HFFc6 (cell line): Measurements from ENCODE around the gene NCK1. TPM values are rescaled to one million over a fixed set of nuclear protein-coding genes. Genes with fewer than 3 reads are reported as not detected.

ENCODE experiments used
- DNase-seq: peaks from one replicate; pipeline ENCODE4 v3.0.0-alpha.2; 2018
- H3K27ac Mint-ChIP-seq: 2 replicates; pipeline ENCODE4 v1.8.0; 2020; ENCODE audit warnings: mild to moderate bottlenecking, mixed read lengths
- H3K27me3 Mint-ChIP-seq: 2 replicates; pipeline ENCODE4 v1.8.0; 2021; ENCODE audit warnings: mild to moderate bottlenecking, moderate library complexity, mixed read lengths; ENCODE audit not compliant: insufficient read depth
- H3K36me3 Mint-ChIP-seq: 2 replicates; pipeline ENCODE4 v1.8.0; 2021; ENCODE audit warnings: low read depth, mixed read lengths
- H3K4me1 Mint-ChIP-seq: 2 replicates; pipeline ENCODE4 v1.8.0; 2020; ENCODE audit warnings: low read depth, mixed read lengths
- H3K4me3 Mint-ChIP-seq: 2 replicates; pipeline ENCODE4 v1.8.0; 2020; ENCODE audit warnings: mild to moderate bottlenecking, moderate library complexity, mixed read lengths
- H3K9me3 Mint-ChIP-seq: 2 replicates; pipeline ENCODE4 v1.8.0; 2020; ENCODE audit warnings: mild to moderate bottlenecking, mixed read lengths
- CTCF ChIP-seq: fragments of 200-600 bp; sonication (generic); IDR thresholded peaks from 2 replicates; pipeline ENCODE4 v1.5.0; 2021; ENCODE audit warnings: antibody characterized with exemption, mild to moderate bottlenecking
- total RNA-seq, 6 experiments: library from RNA; stranded (reverse); fragmentation: NEBNext Ultra II Directional; extraction: Animal tissue kit (Norgen Biotek cat#: 25700); gene quantifications; 2 replicates in 1 of 6; 3 replicates in 5 of 6; pipeline ENCODE4 v1.2.3, GENCODE V29; 2021

NCK1 gene
- total RNA-seq, 6 experiments from 2014 or later = 37.3 to 48.3 (median 40.8) TPM

GRCh38 chr3:136928240-136928639 is 66.2 kb downstream of the NCK1 start:
- Mint-ChIP-seq H3K4me3 (no peak overlapping the region), H3K27ac (no peak overlapping the region), H3K4me1 (peaks cover 28% of the 10 kb centered on the region), H3K9me3 (no peaks in the 10 kb centered on the region), H3K27me3 (no peaks in the 10 kb centered on the region), H3K36me3 (peaks cover 15% of the 10 kb centered on the region)
- no peak for DNase-seq
- TF ChIP-seq CTCF = no peak

GRCh38 chr3:136929977-136930670 is 68.1 kb downstream of the NCK1 start:
- Mint-ChIP-seq H3K27ac (no peak overlapping the region), H3K4me1 (peaks cover 32% of the 10 kb centered on the region), H3K36me3 (peaks cover 23% of the 10 kb centered on the region), H3K9me3 (no peaks in the 10 kb centered on the region), H3K4me3 (no peak overlapping the region), H3K27me3 (no peaks in the 10 kb centered on the region)
- no peak for DNase-seq
- TF ChIP-seq CTCF = no peak

GRCh38 chr3:136931606-136932005 is 69.6 kb downstream of the NCK1 start:
- Mint-ChIP-seq H3K27ac (no peak overlapping the region), H3K9me3 (no peaks in the 10 kb centered on the region), H3K27me3 (no peaks in the 10 kb centered on the region; the same call in 1 of the 2 replicates), H3K4me1 (peaks cover 37% of the 10 kb centered on the region), H3K36me3 (peaks cover 28% of the 10 kb centered on the region), H3K4me3 (no peak overlapping the region)
- DNase-seq = no peak
- TF ChIP-seq CTCF = no peak

- no peaks in the 10 kb centered on the region; the same call in 1 of the 2 replicates for H3K27me3 Mint-ChIP-seq
- no peak overlapping the region for H3K4me3 Mint-ChIP-seq
- TF ChIP-seq CTCF = no peak
- DNase-seq = no peak
- H3K27ac Mint-ChIP-seq = no peak overlapping the region
- peaks cover 4% of the 10 kb centered on the region for H3K9me3 Mint-ChIP-seq
- peaks cover 34% of the 10 kb centered on the region for H3K36me3 Mint-ChIP-seq
- H3K4me1 Mint-ChIP-seq = peaks cover 40% of the 10 kb centered on the region
Measured at GRCh38 chr3:136932523-136932922, 70.5 kb downstream of the NCK1 start.

GRCh38 chr3:136932978-136933772 is 71.2 kb downstream of the NCK1 start:
- TF ChIP-seq CTCF = no peak
- Mint-ChIP-seq H3K27me3 (no peaks in the 10 kb centered on the region; the same call in 1 of the 2 replicates), H3K4me3 (no peak overlapping the region), H3K4me1 (peaks cover 46% of the 10 kb centered on the region), H3K36me3 (peaks cover 30% of the 10 kb centered on the region), H3K9me3 (peaks cover 7% of the 10 kb centered on the region), H3K27ac (no peak overlapping the region)
- no peak for DNase-seq
